OCI-LY7 (cell line): ENCODE results near the gene MAN1C1. TPM values are rescaled to one million over a fixed set of nuclear protein-coding genes. Genes with fewer than 3 reads are reported as not detected.

Experiments used
- BruUV-seq: library from RNA; stranded (reverse); fragments of 400-500 nt; replicated peaks from 2 replicates; lab custom pipeline; 2021; lab: Mats Ljungman, UMichigan
- CTCF ChIA-PET: fragments of 300-600 bp; sonication (Branson Sonifier 250); formaldehyde crosslinking; loops from one replicate; lab custom pipeline; 2022; ENCODE audit warnings: antibody characterized with exemption; ENCODE audit not compliant: unreplicated experiment; lab: Charles Lee
- POLR2A ChIA-PET: fragments of 300-600 bp; sonication (Branson Sonifier 250); formaldehyde crosslinking; loops from one replicate; lab custom pipeline; 2022; ENCODE audit warnings: antibody characterized with exemption; lab: Charles Lee
- DNase-seq: peaks from one replicate; pipeline ENCODE4 v3.0.0-alpha.2; 2015; ENCODE audit warnings: low spot score
- H2AFZ ChIP-seq: fragments of 200-600 bp; sonication (generic), shearing (Covaris generic); 2 replicates; pipeline ENCODE4 v1.6.1; 2014; ENCODE audit warnings: mild to moderate bottlenecking, antibody characterized with exemption, low read length, moderate library complexity
- H3K27ac ChIP-seq: fragments of 200-600 bp; sonication (generic); 2 replicates; pipeline ENCODE4 v1.5.1; 2014; ENCODE audit warnings: mixed run types, low read depth, mild to moderate bottlenecking, moderate library complexity, low read length, inconsistent platforms; ENCODE audit not compliant: poor library complexity, severe bottlenecking
- H3K36me3 ChIP-seq: fragments of 200-600 bp; sonication (generic); 2 replicates; pipeline ENCODE4 v1.6.1; 2014; ENCODE audit warnings: mild to moderate bottlenecking, antibody characterized with exemption, low read length, moderate library complexity, mixed read lengths; ENCODE audit not compliant: insufficient read depth
- H3K4me1 ChIP-seq: fragments of 200-600 bp; sonication (generic); 2 replicates; pipeline ENCODE4 v1.5.1; 2014; ENCODE audit warnings: mild to moderate bottlenecking, low read length; ENCODE audit not compliant: insufficient read depth, poor library complexity, severe bottlenecking
- H3K4me2 ChIP-seq: fragments of 200-600 bp; sonication (generic); 2 replicates; pipeline ENCODE4 v1.6.1; 2014; ENCODE audit warnings: mild to moderate bottlenecking, low read length
- H3K4me3 ChIP-seq: fragments of 200-600 bp; sonication (generic); 2 replicates; pipeline ENCODE4 v1.5.1; 2014; ENCODE audit warnings: mild to moderate bottlenecking, low read depth, low read length; ENCODE audit not compliant: poor library complexity, severe bottlenecking
- H3K79me2 ChIP-seq: fragments of 200-600 bp; sonication (generic); 2 replicates; pipeline ENCODE4 v1.6.1; 2016; ENCODE audit warnings: low read depth, mild to moderate bottlenecking, low read length, moderate library complexity, mixed read lengths; ENCODE audit not compliant: insufficient read depth
- H3K9me2 ChIP-seq: fragments of 200-600 bp; sonication (generic); 2 replicates; pipeline ENCODE4 v1.6.1; 2016; ENCODE audit warnings: mild to moderate bottlenecking, low read length, mixed read lengths; ENCODE audit not compliant: insufficient read depth
- H3K9me3 ChIP-seq: fragments of 200-600 bp; sonication (generic); 2 replicates; pipeline ENCODE4 v1.6.1; 2014; ENCODE audit warnings: mild to moderate bottlenecking, mixed run types, low read length, mixed read lengths
- H4K20me1 ChIP-seq: fragments of 200-600 bp; sonication (generic); 2 replicates; pipeline ENCODE4 v1.6.1; 2014; ENCODE audit warnings: mild to moderate bottlenecking, antibody characterized with exemption, low read length, moderate library complexity, mixed read lengths; ENCODE audit not compliant: insufficient read depth
- EZH2phosphoT487 ChIP-seq: fragments of 200-600 bp; sonication (generic); IDR thresholded peaks from 2 replicates; pipeline ENCODE4 v1.6.1; 2018; ENCODE audit warnings: low read depth, borderline replicate concordance, mild to moderate bottlenecking, mixed run types, antibody characterized with exemption, low read length, moderate library complexity, mixed read lengths
- intact Hi-C: fragments of 100-400 bp; cut with micrococcal nuclease; formaldehyde crosslinking; loops from one replicate; pipeline ENCODE4 v1.10.0; 2022; ENCODE audit not compliant: unreplicated experiment
- total RNA-seq, 2 experiments: library from RNA; depleted of rRNA in 1 of 2; stranded (reverse); fragments of >200 nt in 1 of 2; shearing (Covaris generic) in 1 of 2; gene quantifications; 2 replicates each; pipeline ENCODE4 v1.2.3, GENCODE V29; 2014 to 2022
- TF ChIP-seq, protein P1 (sequence below): fragments of 200-600 bp; sonication (generic); conservative IDR thresholded peaks from 2 replicates; pipeline ENCODE4 v1.5.1; 2014; ENCODE audit warnings: mild to moderate bottlenecking, antibody characterized with exemption, low read length, moderate library complexity, mixed read lengths

Gene MAN1C1
- total RNA-seq, 2 experiments from 2014 or later, result 3.0 to 4.9 TPM

DNA sequence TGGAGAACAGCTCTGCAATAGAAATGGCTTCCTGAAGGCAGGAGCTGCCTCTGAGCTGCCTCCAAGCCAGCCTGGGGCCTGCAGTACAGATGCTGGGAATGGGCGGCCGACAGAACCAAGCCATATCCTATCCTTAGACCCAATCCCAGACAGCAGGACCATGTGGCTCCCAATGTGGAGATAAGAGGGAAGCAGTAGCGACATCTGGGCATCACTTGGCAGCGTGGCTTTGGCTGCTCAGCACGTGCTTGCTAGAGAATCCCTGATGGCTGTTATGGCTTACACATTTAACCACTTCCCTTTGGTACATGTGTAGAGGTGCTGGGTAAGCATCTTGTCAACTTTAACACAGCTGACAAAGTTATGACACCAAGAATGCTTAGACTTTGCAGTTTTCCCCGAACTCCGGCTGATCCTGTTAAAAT lies 87.7 kb downstream of the MAN1C1 start:
- Histone ChIP-seq H2AFZ (no peak overlapping the region), H3K27ac (no peak overlapping the region), H3K4me2 (no peak overlapping the region), H4K20me1 (no peaks in the 10 kb centered on the region), H3K4me3 (no peak overlapping the region), H3K9me3 (no peaks in the 10 kb centered on the region), H3K36me3 (no peaks in the 10 kb centered on the region), H3K79me2 (no peaks in the 10 kb centered on the region), H3K4me1 (peaks cover 8% of the 10 kb centered on the region), H3K9me2 (no peaks in the 10 kb centered on the region)
- intact Hi-C loops, result no loop called here
- POLR2A ChIA-PET, result no interaction called here
- CTCF ChIA-PET, result no interaction called here
- DNase-seq, result peak; percentile 16
- no peak for TF ChIP-seq EZH2phosphoT487
- TF ChIP-seq, protein P1, sequence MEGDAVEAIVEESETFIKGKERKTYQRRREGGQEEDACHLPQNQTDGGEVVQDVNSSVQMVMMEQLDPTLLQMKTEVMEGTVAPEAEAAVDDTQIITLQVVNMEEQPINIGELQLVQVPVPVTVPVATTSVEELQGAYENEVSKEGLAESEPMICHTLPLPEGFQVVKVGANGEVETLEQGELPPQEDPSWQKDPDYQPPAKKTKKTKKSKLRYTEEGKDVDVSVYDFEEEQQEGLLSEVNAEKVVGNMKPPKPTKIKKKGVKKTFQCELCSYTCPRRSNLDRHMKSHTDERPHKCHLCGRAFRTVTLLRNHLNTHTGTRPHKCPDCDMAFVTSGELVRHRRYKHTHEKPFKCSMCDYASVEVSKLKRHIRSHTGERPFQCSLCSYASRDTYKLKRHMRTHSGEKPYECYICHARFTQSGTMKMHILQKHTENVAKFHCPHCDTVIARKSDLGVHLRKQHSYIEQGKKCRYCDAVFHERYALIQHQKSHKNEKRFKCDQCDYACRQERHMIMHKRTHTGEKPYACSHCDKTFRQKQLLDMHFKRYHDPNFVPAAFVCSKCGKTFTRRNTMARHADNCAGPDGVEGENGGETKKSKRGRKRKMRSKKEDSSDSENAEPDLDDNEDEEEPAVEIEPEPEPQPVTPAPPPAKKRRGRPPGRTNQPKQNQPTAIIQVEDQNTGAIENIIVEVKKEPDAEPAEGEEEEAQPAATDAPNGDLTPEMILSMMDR, result no peak
- BruUV-seq, result no TSS peak

GRCh38 chr1:25705699-25706098 lies 89.1 kb downstream of the MAN1C1 start:
- no peak overlapping the region for H2AFZ ChIP-seq
- H3K4me1 ChIP-seq, result peaks cover 8% of the 10 kb centered on the region
- BruUV-seq, result no TSS peak
- TF ChIP-seq EZH2phosphoT487, result no peak
- TF ChIP-seq, protein P1, result no peak
- no peaks in the 10 kb centered on the region for H3K79me2 ChIP-seq
- CTCF ChIA-PET, result no interaction called here
- H3K27ac ChIP-seq, result no peak overlapping the region
- intact Hi-C loops, result no loop called here
- no peaks in the 10 kb centered on the region for H4K20me1 ChIP-seq
- H3K9me3 ChIP-seq, result no peaks in the 10 kb centered on the region
- POLR2A ChIA-PET, result no interaction called here
- H3K36me3 ChIP-seq, result no peaks in the 10 kb centered on the region
- no peak overlapping the region for H3K4me2 ChIP-seq
- H3K4me3 ChIP-seq, result no peak overlapping the region
- no peak for DNase-seq
- no peaks in the 10 kb centered on the region for H3K9me2 ChIP-seq

DNA sequence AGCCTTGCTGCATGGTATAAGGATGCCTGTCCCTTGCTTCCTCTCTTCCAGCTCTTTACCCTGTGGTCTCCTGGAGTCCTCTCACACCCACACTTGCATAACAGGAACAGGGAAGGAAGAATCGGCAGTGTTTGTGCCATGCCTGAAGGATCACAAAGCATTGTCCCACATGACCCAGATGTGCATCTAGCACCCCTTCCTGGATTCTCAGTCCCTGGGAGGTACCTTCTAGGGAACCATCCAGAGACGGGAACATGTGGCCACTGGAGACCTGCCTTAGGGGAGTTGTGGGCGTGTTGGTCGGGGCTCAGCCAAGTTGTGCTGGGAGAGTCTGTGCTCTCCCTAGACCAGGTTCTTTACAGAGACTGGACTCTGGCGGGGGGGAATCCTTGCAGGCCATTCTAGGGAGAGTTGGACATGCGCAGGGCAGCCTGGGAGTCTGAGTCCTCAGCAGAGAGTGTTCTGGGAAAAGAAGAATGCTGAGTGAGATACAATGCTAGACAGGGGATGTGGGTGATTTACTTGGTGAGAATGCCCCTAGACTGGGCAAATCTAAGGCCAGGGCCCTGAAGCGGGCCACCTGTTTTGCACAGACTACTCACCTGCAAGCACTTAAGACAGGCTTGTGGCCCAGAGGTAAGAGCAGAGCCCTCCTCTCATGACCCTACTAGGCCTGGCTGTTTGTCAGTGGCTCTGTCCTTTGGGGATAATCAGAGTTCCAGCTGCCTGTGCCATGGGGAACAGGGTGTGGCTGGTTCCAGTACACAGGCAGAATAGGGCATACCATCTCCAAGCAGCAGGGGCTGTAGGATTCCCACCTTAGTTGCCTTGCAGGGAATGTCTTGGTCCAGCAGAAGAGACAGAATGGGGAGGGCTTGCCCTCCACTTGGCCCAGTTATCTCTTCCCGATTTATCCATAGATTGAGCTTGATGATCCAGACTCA lies 89.8 kb downstream of the MAN1C1 start:
- H4K20me1 ChIP-seq, result no peaks in the 10 kb centered on the region
- DNase-seq, result no peak
- no peaks in the 10 kb centered on the region for H3K79me2 ChIP-seq
- no TSS peak for BruUV-seq
- TF ChIP-seq, protein P1, result no peak
- TF ChIP-seq EZH2phosphoT487, result no peak
- no peak overlapping the region for H3K4me2 ChIP-seq
- no peaks in the 10 kb centered on the region for H3K9me3 ChIP-seq
- H3K4me1 ChIP-seq, result peaks cover 8% of the 10 kb centered on the region
- CTCF ChIA-PET, result no interaction called here
- POLR2A ChIA-PET, result no interaction called here
- H2AFZ ChIP-seq, result no peak overlapping the region
- intact Hi-C loops, result no loop called here
- no peaks in the 10 kb centered on the region for H3K36me3 ChIP-seq
- H3K27ac ChIP-seq, result no peak overlapping the region
- H3K9me2 ChIP-seq, result no peaks in the 10 kb centered on the region
- no peak overlapping the region for H3K4me3 ChIP-seq
